ENCODE data around the gene GRIN1. TPM values are rescaled to one million over a fixed set of nuclear protein-coding genes. Genes with fewer than 3 reads are reported as not detected.

Gene GRIN1
- total and polyA plus RNA-seq, 12 donors: not detected

- intact Hi-C loops (cut with DNase I): no loop called here
- 0 to 1% methylated on average over 36 of the region's 36 CpGs for WGBS, 2 donors
- peaks cover 56 to 99% (median 81%) of the 10 kb centered on the region in 7 donors for H3K27me3 ChIP-seq
- H3K27ac ChIP-seq: no peak overlapping the region
- no peak for TF ChIP-seq CTCF (IDR thresholded peaks at IDR 0.05)
- H3K4me1 ChIP-seq: peaks cover 13 to 29% (median 21%) of the 10 kb centered on the region in 9 donors
- DNase-seq (no peak), ATAC-seq (peak in 1 of 8 donors; percentile 6)
- peak overlapping the region in 9 of 10 donors; percentile 32 to 52 (median 41) for H3K4me3 ChIP-seq
- H3K36me3 ChIP-seq: no peaks in the 10 kb centered on the region
- H3K9me3 ChIP-seq: no peaks in the 10 kb centered on the region
Observed at GRCh38 chr9:137168573-137168903, 29.6 kb downstream of the GRIN1 start.

- no peaks in the 10 kb centered on the region for H3K36me3 ChIP-seq
- H3K9me3 ChIP-seq: no peaks in the 10 kb centered on the region
- H3K4me3 ChIP-seq: peak overlapping the region in 9 of 10 donors; percentile 32 to 52 (median 41)
- peak in 6 of 8 donors; percentile 25 to 59 (median 30) for ATAC-seq
- peaks cover 13 to 30% (median 21%) of the 10 kb centered on the region in 9 donors for H3K4me1 ChIP-seq
- H3K27ac ChIP-seq: no peak overlapping the region
- peaks cover 50 to 96% (median 75%) of the 10 kb centered on the region in 7 donors for H3K27me3 ChIP-seq
- WGBS, 2 donors: 0 to 1% methylated on average over 119 to 124 of the region's 124 CpGs
- intact Hi-C loops (cut with DNase I): no loop called here
- no peak for TF ChIP-seq CTCF (IDR thresholded peaks at IDR 0.05)
- DNase-seq: no peak
Observed at GRCh38 chr9:137168904-137169856, 30.2 kb downstream of the GRIN1 start.

GRCh38 chr9:137169896-137170358 lies 31.0 kb downstream of the GRIN1 start, which contains the start of gene LRRC26:
Gene LRRC26 (minus strand): TSS chr9:137170051. CDS start chr9:137169943, 108 bp downstream.
- Histone ChIP-seq H3K4me1 (peaks cover 13 to 32% (median 21%) of the 10 kb centered on the region in 9 donors), H3K36me3 (no peaks in the 10 kb centered on the region), H3K27me3 (peaks cover 42 to 93% (median 67%) of the 10 kb centered on the region in 7 donors), H3K4me3 (peak within 1 kb of the TSS in 9 of 10 donors; percentile 32 to 52 (median 41)), H3K27ac (no peak within 1 kb of the TSS), H3K9me3 (no peaks in the 10 kb centered on the region)
- no peak for TF ChIP-seq CTCF (IDR thresholded peaks at IDR 0.05)
- 7 to 8% methylated on average over 41 of the region's 41 CpGs for WGBS, 2 donors
- no peak for ATAC-seq
- no peak for DNase-seq
- intact Hi-C loops (cut with DNase I): loop anchor here in 1 of 10 donors (5.0 kb wide), 1 partner anchor 33 kb away; the partner anchor contains the start of gene GRIN1

- Histone ChIP-seq H3K4me1 (peaks cover 13 to 35% (median 21%) of the 10 kb centered on the region in 9 donors), H3K4me3 (no peak overlapping the region), H3K27me3 (peaks cover 35 to 93% (median 60%) of the 10 kb centered on the region in 7 donors), H3K36me3 (no peaks in the 10 kb centered on the region), H3K27ac (no peak overlapping the region), H3K9me3 (no peaks in the 10 kb centered on the region)
- intact Hi-C loops (cut with DNase I): loop anchor here in 1 of 10 donors (5.0 kb wide), 1 partner anchor 33 kb away; the partner anchor contains the start of gene GRIN1
- TF ChIP-seq CTCF (IDR thresholded peaks at IDR 0.05): no peak
- ATAC-seq: no peak
- WGBS, 2 donors: 41 to 43% methylated on average over 14 of the region's 14 CpGs
- DNase-seq: no peak
Observed at GRCh38 chr9:137170486-137171148, 31.7 kb downstream of the GRIN1 start.
